Measurements from ENCODE around the gene CDH23.

Gene CDH23

GRCh38 chr10:71555087-71555723 is 158.5 kb downstream of the CDH23 start:
- TF ChIP-seq, protein P1, sequence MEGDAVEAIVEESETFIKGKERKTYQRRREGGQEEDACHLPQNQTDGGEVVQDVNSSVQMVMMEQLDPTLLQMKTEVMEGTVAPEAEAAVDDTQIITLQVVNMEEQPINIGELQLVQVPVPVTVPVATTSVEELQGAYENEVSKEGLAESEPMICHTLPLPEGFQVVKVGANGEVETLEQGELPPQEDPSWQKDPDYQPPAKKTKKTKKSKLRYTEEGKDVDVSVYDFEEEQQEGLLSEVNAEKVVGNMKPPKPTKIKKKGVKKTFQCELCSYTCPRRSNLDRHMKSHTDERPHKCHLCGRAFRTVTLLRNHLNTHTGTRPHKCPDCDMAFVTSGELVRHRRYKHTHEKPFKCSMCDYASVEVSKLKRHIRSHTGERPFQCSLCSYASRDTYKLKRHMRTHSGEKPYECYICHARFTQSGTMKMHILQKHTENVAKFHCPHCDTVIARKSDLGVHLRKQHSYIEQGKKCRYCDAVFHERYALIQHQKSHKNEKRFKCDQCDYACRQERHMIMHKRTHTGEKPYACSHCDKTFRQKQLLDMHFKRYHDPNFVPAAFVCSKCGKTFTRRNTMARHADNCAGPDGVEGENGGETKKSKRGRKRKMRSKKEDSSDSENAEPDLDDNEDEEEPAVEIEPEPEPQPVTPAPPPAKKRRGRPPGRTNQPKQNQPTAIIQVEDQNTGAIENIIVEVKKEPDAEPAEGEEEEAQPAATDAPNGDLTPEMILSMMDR (IDR thresholded peaks at IDR 0.05): no peak
- TF ChIP-seq ZFX (IDR thresholded peaks at IDR 0.05; ENCODE audit: borderline replicate concordance): no peak

DNA sequence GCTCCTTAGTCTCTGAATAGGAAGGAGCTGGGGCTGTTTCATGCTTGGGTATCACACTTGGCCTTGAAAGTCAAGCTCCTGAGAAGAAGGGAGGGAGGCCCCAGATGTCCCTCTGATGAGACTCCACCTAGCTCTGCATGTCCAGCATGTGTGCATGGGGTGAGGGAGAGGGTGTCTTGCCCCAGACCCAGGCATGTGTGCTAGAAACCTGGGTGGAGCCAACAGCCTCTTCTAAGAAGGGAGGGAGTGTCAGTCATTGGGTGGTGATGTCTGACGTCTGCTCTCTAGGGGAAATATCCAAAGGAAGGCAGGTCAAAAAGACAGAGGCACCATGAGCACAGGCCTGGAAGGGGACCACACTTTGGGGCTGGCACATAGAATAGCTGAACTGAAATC is 159.0 kb downstream of the CDH23 start:
- no peak for TF ChIP-seq ZFX (IDR thresholded peaks at IDR 0.05; ENCODE audit: borderline replicate concordance)
- TF ChIP-seq, protein P1 (IDR thresholded peaks at IDR 0.05): no peak

More at GRCh38 chr10:71555087-71555723, 158.5 kb downstream of the CDH23 start:
- no peak overlapping the region for H3K27ac ChIP-seq

DNA sequence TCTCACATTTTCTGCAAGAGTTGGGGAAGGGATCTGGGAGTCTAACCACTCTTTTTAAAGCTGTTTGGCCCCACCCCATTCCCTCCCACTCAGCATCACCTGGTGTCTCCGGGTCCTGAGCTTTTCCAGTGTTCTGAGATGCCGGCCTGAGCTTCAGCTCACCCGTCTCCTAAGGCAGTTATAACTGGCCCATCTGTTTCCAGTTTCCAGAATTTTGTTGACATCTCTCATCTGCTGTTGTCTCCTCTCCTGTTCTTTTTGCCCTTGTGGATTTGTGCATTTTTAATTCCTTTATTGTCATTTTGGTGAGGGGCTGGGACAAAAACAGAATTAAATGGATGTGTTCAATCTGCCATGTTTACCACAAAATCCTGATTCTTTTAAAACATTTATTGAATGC is 162.3 kb downstream of the CDH23 start:
- TF ChIP-seq, protein P1 (IDR thresholded peaks at IDR 0.05): no peak
- TF ChIP-seq ZFX (IDR thresholded peaks at IDR 0.05; ENCODE audit: borderline replicate concordance): no peak
- no peak overlapping the region for H3K27ac ChIP-seq

More for the DNA sequence above, 159.0 kb downstream of the CDH23 start:
- H3K27ac ChIP-seq: no peak overlapping the region

- H3K27ac ChIP-seq: no peak overlapping the region
- TF ChIP-seq, protein P1 (IDR thresholded peaks at IDR 0.05): no peak
- no peak for TF ChIP-seq ZFX (IDR thresholded peaks at IDR 0.05; ENCODE audit: borderline replicate concordance)
These were observed 164.4 kb downstream of the CDH23 start for GRCh38 chr10:71561003-71561574.

DNA sequence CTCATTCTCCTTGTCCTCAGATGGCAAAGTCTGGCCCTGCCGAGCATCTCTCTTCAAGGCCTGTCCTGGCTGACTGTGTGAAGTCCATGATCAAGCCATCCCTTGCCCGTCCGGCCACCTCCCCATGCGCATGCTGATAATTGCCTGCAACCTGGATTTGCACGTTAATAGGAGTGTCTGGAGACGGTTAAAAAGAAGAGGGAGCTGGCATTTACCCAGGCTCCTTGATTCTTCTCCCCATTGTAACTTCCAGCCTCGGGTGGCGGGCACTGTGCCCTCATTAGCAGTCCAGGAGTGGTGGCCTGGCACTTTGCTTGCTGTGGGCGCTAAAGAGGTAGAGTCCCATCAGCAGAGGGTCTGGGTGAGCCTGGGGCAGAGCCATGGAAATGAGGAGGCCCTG is 165.5 kb downstream of the CDH23 start:
- H3K27ac ChIP-seq: no peak overlapping the region
- TF ChIP-seq ZFX (IDR thresholded peaks at IDR 0.05; ENCODE audit: borderline replicate concordance): no peak
- TF ChIP-seq, protein P1 (IDR thresholded peaks at IDR 0.05): no peak

DNA sequence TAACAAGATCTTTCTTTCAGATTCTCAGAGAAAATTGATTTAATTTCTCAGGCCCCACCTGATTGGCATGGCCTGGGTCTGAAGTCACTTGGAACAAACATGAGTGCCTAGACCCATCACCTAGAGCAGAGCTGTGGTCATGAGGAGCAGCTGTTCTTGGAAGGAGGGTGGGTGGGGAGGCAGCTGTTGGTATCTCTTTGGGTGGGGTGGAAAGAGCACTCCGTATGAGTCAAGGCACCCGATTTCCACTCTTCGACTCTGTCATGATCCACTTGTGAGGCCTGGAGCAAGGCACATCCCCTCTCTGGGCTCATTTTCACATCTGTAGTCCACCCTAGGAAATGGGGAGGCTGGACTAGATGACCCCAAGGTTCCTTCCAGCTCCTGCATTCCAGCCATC is 166.2 kb downstream of the CDH23 start:
- TF ChIP-seq, protein P1 (IDR thresholded peaks at IDR 0.05): no peak
- no peak for TF ChIP-seq ZFX (IDR thresholded peaks at IDR 0.05; ENCODE audit: borderline replicate concordance)
- no peak overlapping the region for H3K27ac ChIP-seq

DNA sequence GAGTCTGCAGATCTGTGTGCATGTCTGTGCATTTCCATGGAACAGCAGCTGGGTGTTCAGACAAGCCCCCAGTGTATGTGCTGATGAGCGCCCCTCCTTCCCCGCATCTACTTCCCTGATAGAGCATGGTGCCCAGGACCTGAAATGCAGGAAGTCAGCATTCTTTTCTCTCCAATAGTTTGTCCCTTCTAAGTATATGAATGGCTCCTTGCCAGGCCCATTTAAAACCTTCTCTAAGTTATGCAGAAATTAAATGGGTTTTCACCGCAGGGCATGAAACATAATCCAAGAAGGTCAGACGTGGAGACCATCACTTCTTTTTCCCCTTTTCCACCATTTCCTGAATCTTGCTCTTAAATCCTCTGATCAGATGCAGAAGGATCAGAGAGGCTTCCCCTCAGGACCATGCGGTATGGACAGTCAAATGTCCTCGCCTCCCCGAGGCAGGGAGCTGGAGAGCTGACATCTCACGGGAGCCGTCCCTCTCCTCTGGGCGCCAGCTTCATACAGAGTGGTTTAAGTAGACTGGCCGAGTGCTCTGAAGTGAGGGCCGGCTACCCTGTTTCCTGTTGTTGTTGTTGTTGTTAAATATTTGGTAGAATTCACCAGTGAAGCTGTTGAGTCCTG is 167.6 kb downstream of the CDH23 start:
- TF ChIP-seq, protein P1 (IDR thresholded peaks at IDR 0.05): no peak
- TF ChIP-seq ZFX (IDR thresholded peaks at IDR 0.05; ENCODE audit: borderline replicate concordance): no peak
- no peak overlapping the region for H3K27ac ChIP-seq

Measured in 22Rv1 (cell line).